ENCODE measurements around the gene ST8SIA5.

ST8SIA5 gene

DNA sequence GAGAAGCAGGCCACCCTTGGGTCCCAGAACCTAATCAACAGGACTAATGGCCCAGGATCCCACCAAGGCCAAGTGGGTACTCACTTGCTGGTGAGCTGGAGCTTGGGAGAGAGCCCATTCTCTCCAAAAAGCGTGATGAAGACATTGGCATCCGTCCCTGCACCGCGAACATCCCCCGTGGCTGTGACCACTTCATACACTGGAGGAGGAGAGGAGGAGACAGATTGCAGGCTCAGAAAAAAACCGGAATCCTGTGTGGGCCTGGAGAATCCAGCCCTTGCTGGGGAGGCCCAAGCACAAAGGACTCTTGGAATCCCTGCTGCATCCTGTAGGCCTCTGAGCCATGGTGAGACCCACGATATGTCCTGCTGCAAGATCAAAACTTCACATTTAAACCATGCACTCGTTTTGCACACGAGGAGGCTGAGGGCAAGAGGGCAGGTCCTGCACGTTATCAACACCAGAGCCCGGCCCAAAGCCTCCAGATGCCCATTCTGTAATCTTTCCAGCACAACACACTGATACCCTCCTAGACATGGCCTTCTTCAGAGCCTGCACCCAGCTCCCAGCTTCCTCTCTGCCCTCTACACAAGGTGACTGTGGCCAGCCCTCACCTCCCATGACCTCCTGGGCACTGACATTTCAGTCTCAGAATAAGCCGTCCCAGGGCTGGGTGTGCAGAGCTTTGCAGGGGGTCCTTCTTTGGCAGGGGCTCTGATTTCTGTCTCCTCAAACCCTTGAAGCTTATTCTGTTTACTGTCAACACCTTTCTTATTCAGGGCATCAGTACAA lies 107.6 kb downstream of the ST8SIA5 start:
- no peaks in the 10 kb centered on the region for H3K36me3 ChIP-seq (ENCODE audit: insufficient read depth, low read length)
- H3K27ac ChIP-seq (ENCODE audit: low read length): no peak overlapping the region
- H3K79me2 ChIP-seq (ENCODE audit: insufficient read depth, low read length): no peaks in the 10 kb centered on the region
- no peak overlapping the region for H3K9ac ChIP-seq (ENCODE audit: low read depth, low read length)
- no peak overlapping the region for H3K4me3 ChIP-seq (ENCODE audit: low read depth in 1 of 2, low read length in 2 of 2)
- H2AFZ ChIP-seq (ENCODE audit: low read depth, low read length): no peak overlapping the region
- H4K20me1 ChIP-seq (ENCODE audit: insufficient read depth, low read length): no peaks in the 10 kb centered on the region
- TF ChIP-seq, protein P1, sequence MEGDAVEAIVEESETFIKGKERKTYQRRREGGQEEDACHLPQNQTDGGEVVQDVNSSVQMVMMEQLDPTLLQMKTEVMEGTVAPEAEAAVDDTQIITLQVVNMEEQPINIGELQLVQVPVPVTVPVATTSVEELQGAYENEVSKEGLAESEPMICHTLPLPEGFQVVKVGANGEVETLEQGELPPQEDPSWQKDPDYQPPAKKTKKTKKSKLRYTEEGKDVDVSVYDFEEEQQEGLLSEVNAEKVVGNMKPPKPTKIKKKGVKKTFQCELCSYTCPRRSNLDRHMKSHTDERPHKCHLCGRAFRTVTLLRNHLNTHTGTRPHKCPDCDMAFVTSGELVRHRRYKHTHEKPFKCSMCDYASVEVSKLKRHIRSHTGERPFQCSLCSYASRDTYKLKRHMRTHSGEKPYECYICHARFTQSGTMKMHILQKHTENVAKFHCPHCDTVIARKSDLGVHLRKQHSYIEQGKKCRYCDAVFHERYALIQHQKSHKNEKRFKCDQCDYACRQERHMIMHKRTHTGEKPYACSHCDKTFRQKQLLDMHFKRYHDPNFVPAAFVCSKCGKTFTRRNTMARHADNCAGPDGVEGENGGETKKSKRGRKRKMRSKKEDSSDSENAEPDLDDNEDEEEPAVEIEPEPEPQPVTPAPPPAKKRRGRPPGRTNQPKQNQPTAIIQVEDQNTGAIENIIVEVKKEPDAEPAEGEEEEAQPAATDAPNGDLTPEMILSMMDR (IDR thresholded peaks at IDR 0.05; ENCODE audit: borderline replicate concordance, extremely low read depth, low read length, poor library complexity, severe bottlenecking): no peak
- no peak for TF ChIP-seq EZH2 (IDR thresholded peaks at IDR 0.05; ENCODE audit: borderline replicate concordance, low read depth, low read length, severe bottlenecking)
- DNase-seq (no peak), ATAC-seq (ENCODE audit: insufficient read depth, low read depth) (no peak)
- no peak overlapping the region for H3K4me2 ChIP-seq (ENCODE audit: insufficient read depth, low read length)
- no peaks in the 10 kb centered on the region for H3K27me3 ChIP-seq (ENCODE audit: insufficient read depth, low read length, poor library complexity)
- no peaks in the 10 kb centered on the region for H3K9me3 ChIP-seq (ENCODE audit: insufficient read depth, low read length, severe bottlenecking)
- no peaks in the 10 kb centered on the region for H3K4me1 ChIP-seq (ENCODE audit: insufficient read depth, low read length)

- no peak for DNase-seq
- ATAC-seq (ENCODE audit: insufficient read depth, low read depth): no peak
Measured at GRCh38 chr18:46646468-46646867, 110.4 kb downstream of the ST8SIA5 start.

GRCh38 chr18:46642561-46642960 lies 114.3 kb downstream of the ST8SIA5 start:
- Histone ChIP-seq H3K4me1 (ENCODE audit: insufficient read depth, low read length) (no peaks in the 10 kb centered on the region), H3K4me2 (ENCODE audit: insufficient read depth, low read length) (no peak overlapping the region), H2AFZ (ENCODE audit: low read depth, low read length) (no peak overlapping the region), H4K20me1 (ENCODE audit: insufficient read depth, low read length) (no peaks in the 10 kb centered on the region), H3K9me3 (ENCODE audit: insufficient read depth, low read length, severe bottlenecking) (no peaks in the 10 kb centered on the region), H3K36me3 (ENCODE audit: insufficient read depth, low read length) (no peaks in the 10 kb centered on the region), H3K79me2 (ENCODE audit: insufficient read depth, low read length) (no peaks in the 10 kb centered on the region), H3K27ac (ENCODE audit: low read length) (no peak overlapping the region), H3K27me3 (ENCODE audit: insufficient read depth, low read length, poor library complexity) (no peaks in the 10 kb centered on the region), H3K9ac (ENCODE audit: low read depth, low read length) (no peak overlapping the region), H3K4me3 (ENCODE audit: low read depth in 1 of 2, low read length in 2 of 2) (no peak overlapping the region)
- no peak for TF ChIP-seq EZH2 (IDR thresholded peaks at IDR 0.05; ENCODE audit: borderline replicate concordance, low read depth, low read length, severe bottlenecking)
- TF ChIP-seq, protein P1 (IDR thresholded peaks at IDR 0.05; ENCODE audit: borderline replicate concordance, extremely low read depth, low read length, poor library complexity, severe bottlenecking): no peak
- ATAC-seq (ENCODE audit: insufficient read depth, low read depth) (no peak), DNase-seq (no peak)

More at GRCh38 chr18:46646468-46646867, 110.4 kb downstream of the ST8SIA5 start:
- Histone ChIP-seq H3K36me3 (ENCODE audit: insufficient read depth, low read length) (no peaks in the 10 kb centered on the region), H4K20me1 (ENCODE audit: insufficient read depth, low read length) (no peaks in the 10 kb centered on the region), H3K27me3 (ENCODE audit: insufficient read depth, low read length, poor library complexity) (no peaks in the 10 kb centered on the region), H3K4me1 (ENCODE audit: insufficient read depth, low read length) (no peaks in the 10 kb centered on the region), H3K9me3 (ENCODE audit: insufficient read depth, low read length, severe bottlenecking) (no peaks in the 10 kb centered on the region), H3K4me2 (ENCODE audit: insufficient read depth, low read length) (no peak overlapping the region), H3K4me3 (ENCODE audit: low read depth in 1 of 2, low read length in 2 of 2) (no peak overlapping the region), H3K27ac (ENCODE audit: low read length) (no peak overlapping the region), H2AFZ (ENCODE audit: low read depth, low read length) (no peak overlapping the region), H3K79me2 (ENCODE audit: insufficient read depth, low read length) (no peaks in the 10 kb centered on the region), H3K9ac (ENCODE audit: low read depth, low read length) (no peak overlapping the region)
- TF ChIP-seq, protein P1 (IDR thresholded peaks at IDR 0.05; ENCODE audit: borderline replicate concordance, extremely low read depth, low read length, poor library complexity, severe bottlenecking): peak; percentile 14
- TF ChIP-seq EZH2 (IDR thresholded peaks at IDR 0.05; ENCODE audit: borderline replicate concordance, low read depth, low read length, severe bottlenecking): no peak
